AG09319 (cell line): Measurements from ENCODE around the gene LTC4S.

Source experiments
- DNase-seq: peaks from one replicate; pipeline ENCODE4 v3.0.0-alpha.2; 2010; ENCODE audit warnings: low read depth; ENCODE audit errors: extremely low read depth
- CTCF ChIP-seq: IDR thresholded peaks from 2 replicates; pipeline ENCODE4 v1.5.1; 2011; ENCODE audit warnings: low read depth, mild to moderate bottlenecking, inconsistent platforms, low read length, moderate library complexity

Gene LTC4S

GRCh38 chr5:179805070-179805528 is 11.3 kb downstream of the LTC4S start:
- DNase-seq: no peak
- TF ChIP-seq CTCF: no peak

- DNase-seq: no peak
- no peak for TF ChIP-seq CTCF
These were observed 11.9 kb downstream of the LTC4S start for GRCh38 chr5:179805529-179806249.

GRCh38 chr5:179806250-179807048 is 12.7 kb downstream of the LTC4S start, which contains the start of gene MGAT4B:
TSS of gene MGAT4B (minus strand) at chr5:179806866. CDS start at chr5:179806583, 283 bp downstream.
- no peak for TF ChIP-seq CTCF
- DNase-seq: peak; percentile 42

- no peak for DNase-seq
- no peak for TF ChIP-seq CTCF
These were observed 18.5 kb downstream of the LTC4S start for GRCh38 chr5:179812135-179812825.

- no peak for DNase-seq
- no peak for TF ChIP-seq CTCF
These were observed 19.3 kb downstream of the LTC4S start for GRCh38 chr5:179812997-179813607.

- no peak for DNase-seq
These were observed 20.3 kb downstream of the LTC4S start for GRCh38 chr5:179814090-179814489.

More at GRCh38 chr5:179814090-179814489, 20.3 kb downstream of the LTC4S start:
- TF ChIP-seq CTCF: no peak
